PFSK-1 (cell line): ENCODE measurements around the gene HOXC10.

ENCODE experiments used
- FOXP2 ChIP-seq: optimal IDR thresholded peaks from 2 replicates; pipeline ENCODE3; 2011; ENCODE audit warnings: borderline replicate concordance, control low read depth, inconsistent platforms; ENCODE audit not compliant: insufficient read depth; ENCODE audit errors: extremely low read length, extremely low read depth
- POLR2AphosphoS5 ChIP-seq: IDR thresholded peaks from 2 replicates; pipeline ENCODE4 v1.6.1; 2012; ENCODE audit warnings: low read depth, mild to moderate bottlenecking, control low read depth, low read length, moderate library complexity
- REST ChIP-seq, 2 experiments: IDR thresholded peaks; 2 replicates each; pipeline versions ENCODE4 v1.6.1 to v1.8.0; 2011 to 2012; ENCODE audit warnings: low read depth in 2 of 2, low read length in 2 of 2, control low read depth in 1 of 2, inconsistent platforms in 1 of 2, mild to moderate bottlenecking in 1 of 2, moderate library complexity in 1 of 2; ENCODE audit not compliant: insufficient read depth in 1 of 2
- SIN3A ChIP-seq: IDR thresholded peaks from 2 replicates; pipeline ENCODE4 v1.6.1; 2012; ENCODE audit warnings: mild to moderate bottlenecking, low read length, moderate library complexity, borderline replicate concordance; ENCODE audit not compliant: insufficient read depth
- TAF1 ChIP-seq: IDR thresholded peaks from 2 replicates; pipeline ENCODE4 v1.6.1; 2012; ENCODE audit warnings: low read length, control low read depth, borderline replicate concordance; ENCODE audit not compliant: insufficient read depth

The HOXC10 gene

GRCh38 chr12:54000116-54001114 lies 15.5 kb downstream of the HOXC10 start, which contains the start of gene HOXC9:
Gene HOXC9, plus strand, starts transcription at chr12:54000161. Its CDS starts 28 bp downstream, at chr12:54000189.
- TF ChIP-seq REST (IDR thresholded peaks at IDR 0.05; ENCODE audit: insufficient read depth in 1 of 2, low read depth in 2 of 2, low read length in 2 of 2): no peak
- peak; percentile 21 for TF ChIP-seq FOXP2

- TF ChIP-seq SIN3A: no peak
- TF ChIP-seq REST (IDR thresholded peaks at IDR 0.05; ENCODE audit: insufficient read depth in 1 of 2, low read depth in 2 of 2, low read length in 2 of 2): no peak
- TF ChIP-seq FOXP2: no peak
- no peak for TF ChIP-seq TAF1
- no peak for TF ChIP-seq POLR2AphosphoS5
These were observed 16.6 kb downstream of the HOXC10 start for GRCh38 chr12:54001283-54002187.

- TF ChIP-seq SIN3A (no peak), TAF1 (no peak), POLR2AphosphoS5 (no peak), REST (IDR thresholded peaks at IDR 0.05; ENCODE audit: insufficient read depth in 1 of 2, low read depth in 2 of 2, low read length in 2 of 2) (no peak), FOXP2 (no peak)
These were observed 17.4 kb downstream of the HOXC10 start for GRCh38 chr12:54002278-54002914.

- TF ChIP-seq TAF1 (no peak), FOXP2 (no peak), SIN3A (no peak), REST (IDR thresholded peaks at IDR 0.05; ENCODE audit: insufficient read depth in 1 of 2, low read depth in 2 of 2, low read length in 2 of 2) (no peak), POLR2AphosphoS5 (no peak)
These were observed 18.0 kb downstream of the HOXC10 start for GRCh38 chr12:54002915-54003389.
